ENCODE results near the gene KCTD16.

Gene KCTD16

GRCh38 chr5:144472221-144472620 lies 301.5 kb downstream of the KCTD16 start:
- no peak for DNase-seq

- DNase-seq = no peak
Measured at GRCh38 chr5:144473650-144474049, 303.0 kb downstream of the KCTD16 start.

- DNase-seq = no peak
Measured at GRCh38 chr5:144478565-144478964, 307.9 kb downstream of the KCTD16 start.

GRCh38 chr5:144481861-144482260 lies 311.2 kb downstream of the KCTD16 start:
- DNase-seq = no peak

GRCh38 chr5:144484124-144484897 lies 313.6 kb downstream of the KCTD16 start:
- no peak for DNase-seq

GRCh38 chr5:144485540-144485939 lies 314.9 kb downstream of the KCTD16 start:
- no peak for DNase-seq

- DNase-seq = no peak
Measured at GRCh38 chr5:144487207-144487606, 316.5 kb downstream of the KCTD16 start.

GRCh38 chr5:144487761-144488160 lies 317.1 kb downstream of the KCTD16 start:
- DNase-seq = no peak

- no peak for DNase-seq
Measured at GRCh38 chr5:144503123-144503522, 332.4 kb downstream of the KCTD16 start.

GRCh38 chr5:144504929-144505577 lies 334.4 kb downstream of the KCTD16 start:
- no peak for DNase-seq

GRCh38 chr5:144510845-144511579 lies 340.3 kb downstream of the KCTD16 start:
- DNase-seq = no peak

- no peak for DNase-seq
Measured at GRCh38 chr5:144511580-144512072, 341.0 kb downstream of the KCTD16 start.

- no peak for DNase-seq
Measured at GRCh38 chr5:144522698-144523097, 352.0 kb downstream of the KCTD16 start.

- DNase-seq = no peak
Measured at GRCh38 chr5:144525000-144525399, 354.3 kb downstream of the KCTD16 start.

GRCh38 chr5:144531188-144531587 lies 360.5 kb downstream of the KCTD16 start:
- DNase-seq = no peak

Data from stimulated activated naive CD4-positive, alpha-beta T cell (primary cell).